GM12872 (cell line): ENCODE results near the gene AP1S1.

Experiments used
- CTCF ChIP-seq: IDR thresholded peaks from 3 replicates; pipeline ENCODE4 v1.5.1; 2011; ENCODE audit warnings: low read depth, mild to moderate bottlenecking, low read length, moderate library complexity; ENCODE audit not compliant: insufficient read depth

AP1S1 gene

DNA sequence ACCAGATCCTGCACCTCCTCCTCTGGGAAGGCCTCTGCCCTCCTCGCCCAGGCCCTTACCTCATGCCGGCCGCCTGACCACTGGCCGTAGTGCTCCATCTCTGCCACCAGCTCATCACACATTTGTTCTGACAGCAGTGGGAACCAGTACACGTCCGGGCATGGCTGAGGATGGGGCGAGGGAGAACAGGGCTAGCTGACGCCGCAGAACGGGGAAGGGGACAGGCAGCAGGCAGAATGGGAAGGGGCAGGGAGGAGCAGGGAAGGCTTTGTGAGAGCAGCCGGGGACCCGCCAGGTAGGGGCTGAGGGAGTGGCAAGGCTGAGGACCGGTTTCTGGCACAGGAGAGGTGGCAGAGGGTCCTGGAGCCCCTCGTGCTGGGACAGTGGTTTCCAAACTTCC lies 54.5 kb downstream of the AP1S1 start:
- no peak for TF ChIP-seq CTCF

GRCh38 chr7:101210143-101210542 lies 55.9 kb downstream of the AP1S1 start:
- no peak for TF ChIP-seq CTCF
